GM12878 (cell line): ENCODE data around the gene CA10. TPM values are rescaled to one million over a fixed set of nuclear protein-coding genes. Genes with fewer than 3 reads are reported as not detected.

Source experiments
- ATAC-seq: fragments of 200-7000 bp; cut with Tn5 transposase; 3 replicates; pipeline ENCODE4 v1.9.1; 2020; ENCODE audit warnings: mild to moderate bottlenecking, moderate library complexity
- BruUV-seq: library from RNA; stranded (reverse); fragments of 400-500 nt; replicated peaks from 2 replicates; lab custom pipeline; 2021; lab: Mats Ljungman, UMichigan
- CTCF ChIA-PET: fragments of 300-600 bp; sonication (Branson Sonifier 250); formaldehyde crosslinking; extraction: SDS; loops from one replicate; lab custom pipeline; 2021; ENCODE audit warnings: inconsistent platforms; lab: Yijun Ruan, JAX
- POLR2A ChIA-PET: fragments of 350-600 bp; formaldehyde crosslinking; extraction: SDS; loops from one replicate; lab custom pipeline; 2021; ENCODE audit warnings: inconsistent platforms; lab: Charles Lee
- RAD21 ChIA-PET: fragments of 300-600 bp; sonication (Branson Sonifier 250); formaldehyde crosslinking; loops from one replicate; lab custom pipeline; 2023; ENCODE audit warnings: antibody characterized with exemption; ENCODE audit not compliant: unreplicated experiment; lab: Charles Lee
- SMC1A ChIA-PET: fragments of 300-600 bp; sonication (Branson Sonifier 250); formaldehyde crosslinking; loops from one replicate; lab custom pipeline; 2023; ENCODE audit not compliant: unreplicated experiment, uncharacterized antibody; lab: Charles Lee
- DNase-seq: peaks from one replicate; pipeline ENCODE4 v3.0.0-alpha.2; 2011; ENCODE audit warnings: low read depth, low spot score
- FAIRE-seq: peaks from 3 replicates; lab custom pipeline; 2011; peaks lifted over from hg19 to GRCh38; lab: Jason Lieb, UNC
- H2AFZ ChIP-seq: 2 replicates; pipeline ENCODE4 v1.6.0; 2011; ENCODE audit warnings: low read depth, low read length, control low read depth; ENCODE audit not compliant: control insufficient read depth
- H3K27ac ChIP-seq: 2 replicates; pipeline ENCODE4 v1.5.1; 2011; ENCODE audit warnings: control low read depth; ENCODE audit not compliant: control insufficient read depth, insufficient read depth
- H3K27me3 ChIP-seq, 2 experiments: replicated peaks in 1 of 2; 2 replicates each; pipeline versions ENCODE4 v1.6.0 to v1.6.1; 2011; ENCODE audit warnings: low read length in 1 of 2; ENCODE audit not compliant: control insufficient read depth in 2 of 2, insufficient read depth in 2 of 2
- H3K36me3 ChIP-seq, 2 experiments: 2 replicates each; pipeline ENCODE4 v1.5.1; 2011; ENCODE audit warnings: low read length in 1 of 2; ENCODE audit not compliant: control insufficient read depth in 2 of 2, insufficient read depth in 2 of 2
- H3K4me1 ChIP-seq: 2 replicates; pipeline ENCODE4 v1.6.1; 2011; ENCODE audit warnings: mild to moderate bottlenecking, low read length, moderate library complexity, mixed read lengths; ENCODE audit not compliant: control insufficient read depth, insufficient read depth
- H3K4me2 ChIP-seq: 2 replicates; pipeline ENCODE4 v1.6.0; 2011; ENCODE audit warnings: control low read depth; ENCODE audit not compliant: control insufficient read depth, insufficient read depth
- H3K4me3 ChIP-seq: fragments of 200-600 bp; sonication (generic); 2 replicates; pipeline ENCODE4 v1.5.1; 2016
- H3K79me2 ChIP-seq: 2 replicates; pipeline ENCODE4 v1.6.0; 2011; ENCODE audit warnings: low read length; ENCODE audit not compliant: control insufficient read depth, insufficient read depth
- H3K9ac ChIP-seq: 2 replicates; pipeline ENCODE4 v1.8.0; 2011; ENCODE audit warnings: low read length, control low read depth, mixed read lengths; ENCODE audit not compliant: control insufficient read depth, insufficient read depth
- H3K9me3 ChIP-seq: replicated peaks from 3 replicates; pipeline ENCODE4 v1.5.1; 2011; ENCODE audit warnings: mild to moderate bottlenecking, low read length; ENCODE audit not compliant: control insufficient read depth, insufficient read depth
- H4K20me1 ChIP-seq: 2 replicates; pipeline ENCODE4 v1.6.0; 2011; ENCODE audit not compliant: control insufficient read depth, insufficient read depth
- BCLAF1 ChIP-seq: fragments of 450-650 bp; IDR thresholded peaks from 2 replicates; pipeline ENCODE4 v1.6.1; 2017; ENCODE audit warnings: antibody characterized with exemption, mild to moderate bottlenecking, moderate library complexity
- CBFB ChIP-seq: IDR thresholded peaks from 2 replicates; pipeline ENCODE4 v1.6.1; 2016; ENCODE audit warnings: antibody characterized with exemption, low read depth
- EGR1 ChIP-seq, 2 experiments: IDR thresholded peaks; 1 replicate in 1 of 2; 2 replicates in 1 of 2; pipeline ENCODE4 v1.6.1; 2011 to 2012; ENCODE audit warnings: low read depth in 2 of 2, low read length in 2 of 2, borderline replicate concordance in 1 of 2, mild to moderate bottlenecking in 1 of 2, moderate library complexity in 1 of 2
- POLR2AphosphoS2 ChIP-seq: IDR thresholded peaks from 2 replicates; pipeline ENCODE4 v1.6.1; 2011; ENCODE audit warnings: low read depth, mild to moderate bottlenecking, low read length, improper control_type of control experiment, moderate library complexity
- SMAD5 ChIP-seq: IDR thresholded peaks from 2 replicates; pipeline ENCODE4 v1.6.1; 2016; ENCODE audit warnings: antibody characterized with exemption, low read depth
- ZNF207 ChIP-seq: fragments of 450-650 bp; IDR thresholded peaks from 2 replicates; pipeline ENCODE4 v1.6.1; 2014; ENCODE audit warnings: antibody characterized with exemption, mild to moderate bottlenecking, borderline replicate concordance
- ZNF24 ChIP-seq: fragments of 450-650 bp; IDR thresholded peaks from 2 replicates; pipeline ENCODE4 v1.6.1; 2017; ENCODE audit warnings: antibody characterized with exemption, mild to moderate bottlenecking
- ZNF274 ChIP-seq: IDR thresholded peaks from one replicate; pipeline ENCODE4 v1.8.0; 2011; ENCODE audit not compliant: insufficient read length, insufficient read depth
- WGBS: methylation state at CpG from one replicate; pipeline ENCODE4 v1.1.6; 2016; ENCODE audit warnings: low lambda C conversion rate; ENCODE audit not compliant: insufficient replicate concordance, insufficient coverage; ENCODE audit errors: missing lambda C conversion rate; 5-methylcytosine and 5-hydroxymethylcytosine counted together
- in situ Hi-C: fragments of 300-500 bp; cut with MboI; formaldehyde crosslinking; loops from 9 replicates; pipeline ENCODE4 v1.14.3; 2018; ENCODE audit warnings: mixed read lengths
- intact Hi-C: fragments of 100-400 bp; cut with micrococcal nuclease; formaldehyde crosslinking; loops from one replicate; pipeline ENCODE4 v1.14.2; 2022; ENCODE audit not compliant: unreplicated experiment
- polyA plus RNA-seq, 11 experiments: library from polyadenylated mRNA; depleted of rRNA in 4 of 11; unstranded in 6 of 11; stranded (reverse) in 5 of 11; fragments of >200 nt; fragmentation: Nextera tagmentation in 4 of 11; fragmentation: Illumina TruSeq in 1 of 11; extraction: Ambion mirVana in 4 of 11; extraction: Trizol in 1 of 11; gene quantifications; 1 replicate in 1 of 11; 2 replicates in 10 of 11; pipeline versions ENCODE4 v1.2.1 to v1.2.3, GENCODE V29; 2011 to 2016; ENCODE audit warnings: inconsistent platforms in 2 of 11, missing spikeins in 2 of 11, low read depth in 1 of 11
- total RNA-seq, 4 experiments: library from RNA; depleted of rRNA in 3 of 4; stranded (reverse); fragments of >200 nt in 3 of 4; fragmentation: Illumina TruSeq in 1 of 4; extraction: Trizol in 1 of 4; gene quantifications; 2 replicates each; pipeline versions ENCODE4 v1.2.1 to v1.2.3, GENCODE V29; 2013 to 2021

The CA10 gene
- total and polyA plus RNA-seq, 10 of the 15 experiments (the other 5 are each of a cell fraction or from before 2014, with no cell fraction given), result not detected

GRCh38 chr17:51610834-51611233 lies 547.7 kb downstream of the CA10 start:
- Histone ChIP-seq H4K20me1 (no peaks in the 10 kb centered on the region), H3K9ac (no peak overlapping the region), H3K4me1 (no peaks in the 10 kb centered on the region), H3K79me2 (no peaks in the 10 kb centered on the region), H2AFZ (no peak overlapping the region), H3K27me3 (no peaks in the 10 kb centered on the region), H3K4me3 (no peak overlapping the region), H3K4me2 (no peak overlapping the region), H3K9me3 (no peaks in the 10 kb centered on the region), H3K27ac (no peak overlapping the region), H3K36me3 (no peaks in the 10 kb centered on the region)
- ChIA-PET RAD21 (no interaction called here), SMC1A (no interaction called here), POLR2A (no interaction called here), CTCF (no interaction called here)
- ATAC-seq (no peak), DNase-seq (no peak), FAIRE-seq (no peak)
- TF ChIP-seq EGR1 (IDR thresholded peaks at IDR 0.05; ENCODE audit: borderline replicate concordance in 1 of 2, low read depth in 2 of 2, low read length in 2 of 2) (no peak), CBFB (no peak), ZNF24 (no peak), SMAD5 (no peak), ZNF207 (no peak), BCLAF1 (no peak), ZNF274 (no peak), POLR2AphosphoS2 (no peak)
- in situ Hi-C loops (no loop called here), intact Hi-C loops (no loop called here)
- 29% methylated on average over 5 of the region's 5 CpGs for WGBS
- BruUV-seq, result no TSS peak
